Subcutaneous adipose tissue (tissue), 4 donors: ENCODE measurements around the gene STXBP1. TPM values are rescaled to one million over a fixed set of nuclear protein-coding genes. Genes with fewer than 3 reads are reported as not detected.

Experiments used
- total RNA-seq, 4 donors: library from RNA; depleted of rRNA; stranded (reverse); fragments of >200 nt; gene quantifications; one replicate each; pipeline ENCODE4 v1.1.0, GENCODE V29; 2016
- TF ChIP-seq, protein P1 (sequence below): fragments of 450-650 bp; IDR thresholded peaks from one replicate; pipeline ENCODE4 v1.5.1; 2016; ENCODE audit warnings: low read depth, mild to moderate bottlenecking, control low read depth, antibody characterized with exemption, moderate library complexity

STXBP1 gene
- total RNA-seq, 4 donors from 2014 or later: 23.2 to 116 (median 69.3) TPM

DNA sequence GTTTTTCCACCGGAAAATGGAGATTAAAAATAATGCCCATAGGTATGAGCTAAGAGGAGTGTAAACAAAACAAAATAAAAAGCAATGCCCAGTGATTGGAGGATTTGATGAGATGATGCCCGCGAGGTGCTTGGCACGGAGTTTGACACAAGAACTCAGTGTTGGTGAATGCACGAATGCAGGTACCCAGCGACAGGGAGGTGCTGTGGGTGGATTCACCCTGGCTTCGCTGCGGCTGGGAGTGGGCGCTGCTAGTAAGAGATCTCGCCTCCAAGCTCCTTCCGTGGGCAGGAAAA is 526 bp upstream of the STXBP1 start:
- TF ChIP-seq, protein P1, sequence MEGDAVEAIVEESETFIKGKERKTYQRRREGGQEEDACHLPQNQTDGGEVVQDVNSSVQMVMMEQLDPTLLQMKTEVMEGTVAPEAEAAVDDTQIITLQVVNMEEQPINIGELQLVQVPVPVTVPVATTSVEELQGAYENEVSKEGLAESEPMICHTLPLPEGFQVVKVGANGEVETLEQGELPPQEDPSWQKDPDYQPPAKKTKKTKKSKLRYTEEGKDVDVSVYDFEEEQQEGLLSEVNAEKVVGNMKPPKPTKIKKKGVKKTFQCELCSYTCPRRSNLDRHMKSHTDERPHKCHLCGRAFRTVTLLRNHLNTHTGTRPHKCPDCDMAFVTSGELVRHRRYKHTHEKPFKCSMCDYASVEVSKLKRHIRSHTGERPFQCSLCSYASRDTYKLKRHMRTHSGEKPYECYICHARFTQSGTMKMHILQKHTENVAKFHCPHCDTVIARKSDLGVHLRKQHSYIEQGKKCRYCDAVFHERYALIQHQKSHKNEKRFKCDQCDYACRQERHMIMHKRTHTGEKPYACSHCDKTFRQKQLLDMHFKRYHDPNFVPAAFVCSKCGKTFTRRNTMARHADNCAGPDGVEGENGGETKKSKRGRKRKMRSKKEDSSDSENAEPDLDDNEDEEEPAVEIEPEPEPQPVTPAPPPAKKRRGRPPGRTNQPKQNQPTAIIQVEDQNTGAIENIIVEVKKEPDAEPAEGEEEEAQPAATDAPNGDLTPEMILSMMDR: no peak

GRCh38 chr9:127612939-127613582 is 984 bp downstream of the STXBP1 start:
- TF ChIP-seq, protein P1: no peak

GRCh38 chr9:127613583-127613954 is 1.5 kb downstream of the STXBP1 start:
- TF ChIP-seq, protein P1: no peak

- TF ChIP-seq, protein P1: no peak
Measured at GRCh38 chr9:127614961-127615360, 2.9 kb downstream of the STXBP1 start.

GRCh38 chr9:127626752-127627493 is 14.8 kb downstream of the STXBP1 start:
- TF ChIP-seq, protein P1: no peak

GRCh38 chr9:127627494-127627855 is 15.4 kb downstream of the STXBP1 start:
- TF ChIP-seq, protein P1: no peak

DNA sequence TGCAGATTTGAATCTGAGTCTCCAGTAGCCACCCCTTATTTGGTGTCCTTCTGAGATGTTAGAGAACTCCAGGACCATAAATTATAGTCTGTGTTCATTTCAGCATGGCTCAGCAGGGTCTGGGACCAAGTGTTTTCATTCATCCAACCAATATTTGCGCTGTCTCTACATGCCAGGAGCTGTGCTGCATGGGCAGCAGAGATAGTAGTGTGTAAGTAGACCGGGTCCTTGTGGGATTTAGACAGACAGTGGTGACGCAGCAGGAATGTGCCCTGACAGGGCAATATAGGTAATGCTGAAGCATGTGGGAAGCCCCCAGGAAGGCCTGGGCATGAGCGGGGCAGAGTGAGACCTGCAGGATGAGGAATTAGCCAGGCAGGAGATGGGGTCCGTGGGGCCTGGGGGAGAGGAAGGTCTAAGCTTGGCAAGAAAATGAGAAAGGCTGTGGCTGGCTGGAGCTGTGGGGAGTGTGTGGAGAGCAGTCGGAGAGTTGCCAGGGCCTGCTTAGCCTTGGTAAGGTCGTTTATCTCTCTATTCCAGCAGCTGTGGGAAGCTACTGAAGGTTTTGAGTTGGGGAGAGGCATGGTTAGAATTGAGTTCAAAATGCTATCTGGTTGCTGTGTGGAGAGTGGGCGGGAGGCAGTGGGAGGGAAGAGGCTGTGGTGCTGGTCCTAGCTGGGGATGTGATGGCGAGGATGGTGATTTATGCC is 16.8 kb downstream of the STXBP1 start:
- TF ChIP-seq, protein P1: no peak
